Thymus (tissue), 11 donors: Measurements from ENCODE around the gene TET2. TPM values are rescaled to one million over a fixed set of nuclear protein-coding genes. Genes with fewer than 3 reads are reported as not detected.
"Not testable (repeated sequence)": the region's sequence is repeated elsewhere in the genome, so short reads cannot be mapped to it uniquely, and the experiment has no call there.

Source experiments
- DNase-seq, 9 donors: peaks; one replicate each; pipeline ENCODE4 v3.0.0-alpha.2; 2013; ENCODE audit warnings: low spot score in 9 of 9, low read depth in 6 of 9, missing footprints in 1 of 9
- H3K27ac ChIP-seq, 2 donors: one replicate each; pipeline ENCODE4 v1.5.1; 2013; ENCODE audit warnings: control low read depth in 1 of 2, low read depth in 1 of 2, low read length in 1 of 2, mild to moderate bottlenecking in 1 of 2, moderate library complexity in 1 of 2
- H3K27me3 ChIP-seq, 2 donors: one replicate each; pipeline ENCODE4 v1.5.1; 2013; ENCODE audit warnings: low read length in 1 of 2; ENCODE audit not compliant: control insufficient read depth in 2 of 2, insufficient read depth in 1 of 2
- H3K36me3 ChIP-seq, 2 donors: one replicate each; pipeline ENCODE4 v1.5.1; 2013; ENCODE audit warnings: low read length in 1 of 2, mild to moderate bottlenecking in 1 of 2, moderate library complexity in 1 of 2; ENCODE audit not compliant: control insufficient read depth in 2 of 2, insufficient read depth in 2 of 2
- H3K4me1 ChIP-seq, 2 donors: one replicate each; pipeline ENCODE4 v1.5.1; 2013; ENCODE audit warnings: low read length in 2 of 2; ENCODE audit not compliant: control insufficient read depth in 2 of 2, insufficient read depth in 2 of 2
- H3K4me3 ChIP-seq, 2 donors: one replicate each; pipeline ENCODE4 v1.5.1; 2013; ENCODE audit warnings: low read length in 2 of 2, control low read depth in 1 of 2, mild to moderate bottlenecking in 1 of 2
- H3K9me3 ChIP-seq, 2 donors: one replicate each; pipeline ENCODE4 v1.5.1; 2013; ENCODE audit warnings: low read length in 1 of 2, mild to moderate bottlenecking in 1 of 2; ENCODE audit not compliant: control insufficient read depth in 2 of 2, insufficient read depth in 1 of 2
- WGBS: extraction: QIAGEN DNeasy Blood & Tissue Kit; methylation state at CpG from one replicate; pipeline ENCODE4 v1.1.7; 2013; 5-methylcytosine and 5-hydroxymethylcytosine counted together
- polyA plus RNA-seq: library from polyadenylated mRNA; stranded (reverse); fragments of 200-250 nt; gene quantifications from one replicate; pipeline ENCODE4 v1.2.3, GENCODE V29; 2013
- total RNA-seq: library from RNA; stranded (reverse); fragments of 120-200 nt; gene quantifications from one replicate; pipeline ENCODE4 v1.2.4, GENCODE V29; 2013
- donor health status: healthy.

Gene TET2
- total and polyA plus RNA-seq, 2 donors: 6.5 to 17.1 TPM

DNA sequence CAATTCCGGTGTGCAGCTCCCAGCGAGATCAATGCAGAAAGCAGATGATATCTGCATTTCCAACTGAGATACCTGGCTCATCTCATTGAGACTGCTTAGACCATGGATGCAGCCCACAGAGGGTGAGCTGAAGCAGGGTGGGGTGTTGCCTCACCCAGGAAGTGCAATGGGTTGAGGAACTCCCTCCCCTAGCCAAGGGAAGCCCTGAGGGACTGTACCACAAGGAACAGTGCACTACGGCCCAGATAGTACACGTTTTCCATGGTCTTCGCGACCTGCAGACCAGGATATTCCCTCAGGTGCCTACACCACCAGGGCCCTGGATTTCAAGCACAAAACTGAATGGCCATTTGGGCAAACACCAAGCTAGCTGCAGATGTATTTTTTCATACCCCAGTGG, 150.0 kb downstream of the TET2 start:
- 96% methylated on average over 6 of the region's 6 CpGs for WGBS
- no peaks in the 10 kb centered on the region for H3K27me3 ChIP-seq
- no peak overlapping the region for H3K4me3 ChIP-seq
- no peaks in the 10 kb centered on the region for H3K36me3 ChIP-seq
- H3K4me1 ChIP-seq: no peaks in the 10 kb centered on the region
- no peak for DNase-seq
- no peak overlapping the region for H3K27ac ChIP-seq
- no peaks in the 10 kb centered on the region for H3K9me3 ChIP-seq

DNA sequence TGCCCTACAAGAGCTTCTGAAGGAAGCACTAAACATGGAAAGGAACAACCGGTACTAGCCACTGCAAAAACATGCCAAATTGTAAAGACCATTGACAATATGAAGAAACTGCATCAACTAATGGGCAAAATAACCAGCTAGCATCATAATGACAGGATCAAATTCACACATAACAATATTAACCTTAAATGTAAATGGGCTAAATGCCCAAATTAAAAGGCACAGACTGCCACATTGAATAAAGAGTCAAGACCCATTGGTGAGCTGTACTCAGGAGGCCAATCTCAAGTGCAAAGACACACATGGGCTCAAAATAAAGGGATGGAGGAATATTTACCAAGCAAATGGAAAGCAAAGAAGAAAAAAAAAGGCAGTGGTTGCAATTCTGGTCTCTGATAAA, 152.4 kb downstream of the TET2 start:
- H3K4me1 ChIP-seq, DNase-seq, H3K4me3 ChIP-seq, H3K36me3 ChIP-seq, H3K27me3 ChIP-seq, H3K9me3 ChIP-seq, H3K27ac ChIP-seq: not testable (repeated sequence)
- WGBS: 93% methylated on average over 1 of the region's 1 CpG

DNA sequence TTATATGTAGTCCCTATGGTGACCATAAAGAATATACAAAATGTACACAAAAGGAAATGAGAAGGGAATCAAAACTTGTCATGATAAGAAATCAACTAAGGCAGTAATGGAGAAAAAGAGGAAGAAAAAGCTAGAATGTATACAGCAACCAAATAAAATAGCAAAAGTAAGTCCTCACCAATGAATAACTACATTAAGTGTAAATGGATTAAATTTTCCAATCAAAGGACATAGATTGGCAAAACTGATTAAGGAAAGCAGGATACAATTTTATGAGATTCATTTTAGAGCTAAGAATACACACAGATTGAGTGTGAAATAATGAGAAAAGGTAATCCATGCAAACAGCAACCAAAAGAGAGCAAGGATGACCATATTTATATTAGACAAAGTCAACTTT, 157.4 kb downstream of the TET2 start:
- Histone ChIP-seq H3K4me3 (no peak overlapping the region), H3K27ac (no peak overlapping the region), H3K4me1 (no peaks in the 10 kb centered on the region), H3K9me3 (no peaks in the 10 kb centered on the region), H3K36me3 (no peaks in the 10 kb centered on the region), H3K27me3 (no peaks in the 10 kb centered on the region)
- DNase-seq: no peak

DNA sequence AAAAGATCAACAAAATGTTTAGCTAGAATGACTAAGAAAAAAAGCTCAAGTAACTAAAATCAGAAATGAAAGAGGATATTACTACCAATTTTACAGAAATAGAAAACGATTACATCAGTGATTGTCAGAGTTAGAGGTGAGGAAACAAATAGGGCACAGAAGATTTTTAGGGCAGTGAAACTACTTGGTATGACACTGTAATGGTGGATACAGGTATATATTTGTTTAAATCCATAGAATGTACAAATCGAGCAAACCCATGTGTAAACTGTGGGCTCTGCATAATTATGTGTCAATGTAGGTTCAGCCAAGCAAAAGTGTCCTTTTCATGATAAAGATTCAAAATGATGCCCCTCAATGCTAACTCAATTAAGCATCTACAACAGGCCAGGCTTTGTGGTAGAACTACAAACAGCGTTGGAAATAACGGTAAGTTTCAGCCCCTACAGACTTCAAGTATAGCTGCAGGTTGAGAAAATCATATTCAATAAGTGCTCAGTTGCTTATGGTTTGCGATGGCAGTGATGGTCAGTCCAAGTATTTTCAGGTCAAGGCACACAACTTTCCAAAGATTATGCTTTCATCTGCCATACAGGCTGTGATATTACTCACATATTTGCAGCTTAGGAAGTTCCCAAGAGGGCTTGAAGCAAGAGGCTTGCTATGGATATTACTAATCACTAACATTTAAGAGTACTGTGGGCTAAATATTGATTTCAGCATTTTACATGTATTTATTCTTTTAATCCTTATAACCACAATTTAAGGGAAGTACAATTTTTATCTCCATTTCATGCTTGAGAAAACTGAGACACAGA, 158.6 kb downstream of the TET2 start:
- DNase-seq: no peak
- H3K4me1 ChIP-seq: no peaks in the 10 kb centered on the region
- H3K27me3 ChIP-seq: no peaks in the 10 kb centered on the region
- no peak overlapping the region for H3K4me3 ChIP-seq
- no peaks in the 10 kb centered on the region for H3K36me3 ChIP-seq
- no peak overlapping the region for H3K27ac ChIP-seq
- 93% methylated on average over 5 of the region's 5 CpGs for WGBS
- no peaks in the 10 kb centered on the region for H3K9me3 ChIP-seq

DNA sequence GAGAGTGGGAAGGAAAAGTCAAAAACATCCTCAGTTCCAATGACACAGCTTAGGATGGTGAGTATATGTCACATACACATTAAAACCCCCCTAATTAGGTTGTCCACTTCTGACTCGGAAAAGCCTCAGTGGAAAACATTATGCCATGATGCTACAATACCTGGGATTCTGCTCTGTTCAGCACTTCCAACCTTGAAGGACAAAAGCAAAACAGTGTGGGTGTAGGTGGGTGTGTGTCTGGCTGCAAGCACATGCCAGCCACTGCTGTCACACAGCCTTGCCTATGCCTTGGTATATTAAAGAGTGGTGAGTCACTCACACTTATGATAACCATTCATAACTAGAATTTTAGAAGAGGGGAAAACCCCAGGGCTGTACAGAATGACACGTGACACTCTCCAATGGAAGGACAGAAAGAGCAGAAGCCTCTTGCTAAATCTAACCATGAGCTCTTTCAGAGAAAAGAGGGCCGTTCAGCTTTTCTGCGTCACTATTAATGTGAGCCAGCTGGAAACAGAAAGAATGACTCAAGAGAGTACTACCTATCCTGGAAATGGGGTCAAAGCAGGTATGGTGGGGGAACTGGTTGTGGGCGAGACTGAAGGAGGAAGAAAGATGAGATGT, 159.6 kb downstream of the TET2 start:
- DNase-seq: peak in 1 of 9 donors; percentile 22
- Histone ChIP-seq H3K4me1 (no peaks in the 10 kb centered on the region), H3K27ac (no peak overlapping the region), H3K36me3 (no peaks in the 10 kb centered on the region), H3K4me3 (no peak overlapping the region), H3K27me3 (no peaks in the 10 kb centered on the region), H3K9me3 (no peaks in the 10 kb centered on the region)
- 92% methylated on average over 5 of the region's 5 CpGs for WGBS

DNA sequence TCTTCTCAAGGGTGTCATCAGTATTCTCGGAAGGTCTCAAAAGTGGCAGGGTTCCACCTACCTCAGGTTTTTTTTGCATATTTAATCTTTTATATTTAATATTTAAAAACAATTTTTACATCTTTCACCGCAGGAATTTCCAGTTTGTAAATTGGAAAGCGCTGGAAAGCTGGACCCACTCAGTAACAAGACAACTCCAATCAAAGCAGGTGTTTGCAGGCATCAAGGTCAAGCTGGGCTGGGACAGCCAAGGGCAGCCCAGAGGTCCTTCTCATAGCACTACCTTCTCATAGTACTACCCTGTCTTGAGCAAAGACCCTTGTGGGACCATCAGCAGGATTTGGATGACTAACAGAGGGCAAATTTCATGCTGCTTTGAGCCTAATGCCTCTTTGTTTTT, 160.1 kb downstream of the TET2 start:
- Histone ChIP-seq H3K27ac (no peak overlapping the region), H3K9me3 (no peaks in the 10 kb centered on the region), H3K4me3 (no peak overlapping the region), H3K27me3 (no peaks in the 10 kb centered on the region), H3K36me3 (no peaks in the 10 kb centered on the region), H3K4me1 (no peaks in the 10 kb centered on the region)
- 93% methylated on average over 3 of the region's 3 CpGs for WGBS
- no peak for DNase-seq

DNA sequence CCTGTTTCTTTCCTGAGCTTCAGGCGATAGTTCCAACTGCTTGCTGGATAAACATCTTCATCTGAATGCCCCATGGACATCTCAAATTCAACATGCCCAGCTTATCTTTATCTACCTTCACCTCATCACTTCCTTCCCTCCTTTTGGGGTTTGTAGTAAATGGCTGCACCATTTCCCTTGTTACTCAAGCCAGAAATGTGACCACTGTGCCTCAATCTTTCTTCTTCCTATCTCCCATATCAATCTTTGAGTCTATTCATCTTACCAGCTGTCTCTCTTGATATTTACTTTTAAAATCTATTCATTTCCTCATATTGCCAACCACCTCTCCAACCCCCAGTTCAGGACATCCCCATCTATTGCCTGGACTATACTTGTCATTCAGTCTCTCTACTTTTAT, 171.8 kb downstream of the TET2 start:
- no peak for DNase-seq
- H3K4me3 ChIP-seq: no peak overlapping the region
- no peaks in the 10 kb centered on the region for H3K4me1 ChIP-seq
- H3K36me3 ChIP-seq: no peaks in the 10 kb centered on the region
- no peaks in the 10 kb centered on the region for H3K27me3 ChIP-seq
- 94% methylated on average over 1 of the region's 1 CpG for WGBS
- no peaks in the 10 kb centered on the region for H3K9me3 ChIP-seq
- no peak overlapping the region for H3K27ac ChIP-seq

DNA sequence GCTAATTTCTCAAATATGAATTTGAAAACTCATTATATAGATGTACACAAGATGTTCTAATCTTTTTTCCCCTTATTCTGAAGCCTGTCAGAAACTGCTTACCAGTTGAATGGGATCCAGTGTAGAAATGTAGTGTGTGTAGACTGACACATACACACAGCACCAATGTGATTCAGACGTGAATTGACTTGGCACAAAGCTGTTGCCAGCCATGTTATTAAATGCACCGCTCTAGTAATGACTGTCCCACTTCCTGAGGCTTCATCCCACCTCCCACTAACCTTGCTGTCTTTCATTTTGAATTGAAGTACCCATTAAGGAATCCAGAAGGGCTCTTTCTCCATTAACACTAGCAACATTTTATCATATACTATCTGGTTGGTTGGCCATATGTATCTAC, 180.5 kb downstream of the TET2 start:
- no peaks in the 10 kb centered on the region for H3K9me3 ChIP-seq
- peaks cover 0 to 3% of the 10 kb centered on the region in 2 donors for H3K4me1 ChIP-seq
- H3K36me3 ChIP-seq: no peaks in the 10 kb centered on the region
- WGBS: 97% methylated on average over 2 of the region's 2 CpGs
- H3K4me3 ChIP-seq: no peak overlapping the region
- H3K27me3 ChIP-seq: no peaks in the 10 kb centered on the region
- H3K27ac ChIP-seq: no peak overlapping the region
- no peak for DNase-seq

DNA sequence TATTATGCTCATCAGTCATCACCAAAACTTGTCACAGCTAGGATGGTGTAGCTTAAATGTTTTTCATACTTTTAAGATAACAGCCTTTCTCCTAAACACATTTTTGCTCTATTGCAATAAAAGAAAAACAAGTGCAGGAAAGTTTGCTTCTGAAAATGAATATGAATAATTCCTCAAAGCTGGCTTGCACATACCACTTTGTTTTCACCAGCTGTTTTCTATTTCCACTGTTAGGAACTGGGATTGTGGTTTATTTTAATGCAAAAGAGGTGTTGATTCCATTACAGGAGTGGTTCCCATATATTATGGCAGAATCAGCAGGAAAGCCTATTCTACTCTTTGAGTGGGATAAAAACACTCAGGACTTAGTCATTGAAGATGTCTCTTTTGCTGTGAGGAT, 181.3 kb downstream of the TET2 start:
- DNase-seq: no peak
- H3K27me3 ChIP-seq: no peaks in the 10 kb centered on the region
- H3K4me3 ChIP-seq: no peak overlapping the region
- H3K27ac ChIP-seq: no peak overlapping the region
- peaks cover 0 to 3% of the 10 kb centered on the region in 2 donors for H3K4me1 ChIP-seq
- no peaks in the 10 kb centered on the region for H3K9me3 ChIP-seq
- H3K36me3 ChIP-seq: no peaks in the 10 kb centered on the region
